ENCODE data around the gene WDR35. TPM values are rescaled to one million over a fixed set of nuclear protein-coding genes. Genes with fewer than 3 reads are reported as not detected.
"Not testable (repeated sequence)": the region's sequence is repeated elsewhere in the genome, so short reads cannot be mapped to it uniquely, and the experiment has no call there.

The WDR35 gene
- total RNA-seq, 1 experiment from 2014 or later, result 16.7 TPM

DNA sequence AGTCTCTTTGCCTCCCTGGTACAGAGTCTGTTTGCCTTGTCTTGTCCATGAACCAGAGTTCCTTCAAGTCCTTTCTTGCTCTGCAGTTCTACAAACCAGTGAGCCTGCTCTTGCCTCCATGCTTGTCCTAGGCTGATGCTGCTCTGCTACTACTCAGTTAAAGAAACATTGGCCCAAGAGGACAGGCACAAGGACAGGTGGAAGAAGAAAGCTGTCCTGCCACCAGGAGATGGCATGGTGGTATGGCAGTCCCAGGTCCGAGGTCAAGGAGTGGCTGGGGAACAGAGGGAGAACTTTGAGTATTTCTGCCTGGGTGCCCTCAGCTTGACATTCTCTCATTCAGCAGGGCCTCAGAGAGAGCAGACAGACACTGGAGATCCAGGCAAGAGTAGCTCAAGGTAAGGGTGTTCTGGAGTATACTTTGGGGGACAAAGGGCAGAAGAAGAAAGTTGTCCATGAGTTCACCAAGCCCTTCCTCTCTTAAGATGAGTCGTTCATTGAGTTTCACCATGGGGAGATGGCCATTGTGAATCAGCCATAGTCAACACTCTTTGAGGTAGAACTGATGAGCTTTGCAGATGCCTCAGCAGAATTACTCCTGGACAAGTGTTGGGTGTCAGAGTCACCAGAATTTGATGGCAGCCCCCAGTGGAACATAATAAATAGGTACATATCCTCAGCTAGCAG is 108.5 kb downstream of the WDR35 start:
- Histone ChIP-seq H3K9ac (ENCODE audit: extremely low read depth, insufficient read length, low read length) (no peak overlapping the region), H3K79me1 (ENCODE audit: insufficient read depth, low read depth, low read length, poor library complexity, severe bottlenecking) (no peaks in the 10 kb centered on the region), H2BK20ac (ENCODE audit: low read depth, low read length, poor library complexity, severe bottlenecking) (no peak overlapping the region), H2BK15ac (ENCODE audit: low read depth, low read length) (no peak overlapping the region), H3K79me2 (ENCODE audit: insufficient read depth, low read length) (no peaks in the 10 kb centered on the region), H3K4ac (ENCODE audit: low read depth, low read length) (no peak overlapping the region), H3K4me1 (ENCODE audit: insufficient read depth, low read length) (no peaks in the 10 kb centered on the region), H3K4me2 (ENCODE audit: insufficient read depth, insufficient read length, low read length) (no peak overlapping the region), H2AK5ac (ENCODE audit: insufficient read length, low read length) (no peak overlapping the region), H3K18ac (ENCODE audit: insufficient read length, low read depth, low read length) (no peak overlapping the region), H4K8ac (replicated peaks; ENCODE audit: insufficient read length, low read depth, low read length) (no peak overlapping the region), H2AFZ (ENCODE audit: low read length) (no peak overlapping the region), H4K20me1 (ENCODE audit: control insufficient read depth, insufficient read depth, insufficient read length) (peaks cover 2% of the 10 kb centered on the region), H2BK120ac (ENCODE audit: low read depth, low read length, poor library complexity, severe bottlenecking) (no peak overlapping the region), H4K5ac (ENCODE audit: insufficient read length, low read depth, low read length) (no peak overlapping the region), H3K9me3 (ENCODE audit: control insufficient read depth, low read depth, low read length) (no peaks in the 10 kb centered on the region), H3K23me2 (ENCODE audit: insufficient read length, low read depth, low read length, poor library complexity, severe bottlenecking) (no peaks in the 10 kb centered on the region), H4K91ac (ENCODE audit: insufficient read length, low read depth, low read length) (no peak overlapping the region), H3K27me3 (ENCODE audit: insufficient read depth, low read length) (no peaks in the 10 kb centered on the region), H3K14ac (ENCODE audit: insufficient read depth, low read length) (no peak overlapping the region), H3K27ac (ENCODE audit: insufficient read length, low read depth, low read length) (no peak overlapping the region), H2BK5ac (ENCODE audit: insufficient read length, low read length) (no peak overlapping the region), H3K23ac (ENCODE audit: insufficient read length, low read depth, low read length) (no peak overlapping the region), H2BK12ac (ENCODE audit: insufficient read length, low read depth, low read length) (no peak overlapping the region), H3K56ac (ENCODE audit: insufficient read length, low read depth, low read length) (no peak overlapping the region), H3T11ph (ENCODE audit: low read length) (no peak overlapping the region)
- H3K27me3 Mint-ChIP-seq (ENCODE audit: low read depth), result peaks cover 14% of the 10 kb centered on the region
- H3K9me3 Mint-ChIP-seq, result no peaks in the 10 kb centered on the region
- no CpG with 5 or more reads among the region's 2 CpGs for WGBS (ENCODE audit: extremely low coverage, insufficient read length, low lambda C conversion rate)
- H3K4me1 Mint-ChIP-seq, result peaks cover 0 to 5% of the 10 kb centered on the region in 2 experiments; a peak in 2 of 4 replicates
- H3K4me3 Mint-ChIP-seq, result no peak overlapping the region
- H3K27ac Mint-ChIP-seq, result no peak overlapping the region
- no peak for TF ChIP-seq CTCF (conservative IDR thresholded peaks at IDR 0.05)
- no peak for DNase-seq
- H3K36me3 Mint-ChIP-seq (ENCODE audit: insufficient read depth in 1 of 3, low read depth in 3 of 3), result no peaks in the 10 kb centered on the region

GRCh38 chr2:19880191-19880590 is 109.7 kb downstream of the WDR35 start:
- not testable (repeated sequence) for H3K27ac ChIP-seq (ENCODE audit: insufficient read length, low read depth, low read length); H2BK5ac ChIP-seq (ENCODE audit: insufficient read length, low read length); H3K9me3 Mint-ChIP-seq; H3K79me1 ChIP-seq (ENCODE audit: insufficient read depth, low read depth, low read length, poor library complexity, severe bottlenecking); H3K4me1 Mint-ChIP-seq; H3K36me3 Mint-ChIP-seq (ENCODE audit: insufficient read depth in 1 of 3, low read depth in 3 of 3); H2BK120ac ChIP-seq (ENCODE audit: low read depth, low read length, poor library complexity, severe bottlenecking); H3K18ac ChIP-seq (ENCODE audit: insufficient read length, low read depth, low read length); H4K91ac ChIP-seq (ENCODE audit: insufficient read length, low read depth, low read length); H4K20me1 ChIP-seq (ENCODE audit: control insufficient read depth, insufficient read depth, insufficient read length); H3K23ac ChIP-seq (ENCODE audit: insufficient read length, low read depth, low read length); H3T11ph ChIP-seq (ENCODE audit: low read length); DNase-seq; H3K4me1 ChIP-seq (ENCODE audit: insufficient read depth, low read length); H3K4ac ChIP-seq (ENCODE audit: low read depth, low read length); H3K23me2 ChIP-seq (ENCODE audit: insufficient read length, low read depth, low read length, poor library complexity, severe bottlenecking); H3K27ac Mint-ChIP-seq; H3K9me3 ChIP-seq (ENCODE audit: control insufficient read depth, low read depth, low read length); H3K4me2 ChIP-seq (ENCODE audit: insufficient read depth, insufficient read length, low read length); H4K8ac ChIP-seq (replicated peaks; ENCODE audit: insufficient read length, low read depth, low read length); H2BK12ac ChIP-seq (ENCODE audit: insufficient read length, low read depth, low read length); H3K9ac ChIP-seq (ENCODE audit: extremely low read depth, insufficient read length, low read length); H2BK20ac ChIP-seq (ENCODE audit: low read depth, low read length, poor library complexity, severe bottlenecking); H3K56ac ChIP-seq (ENCODE audit: insufficient read length, low read depth, low read length); H3K27me3 ChIP-seq (ENCODE audit: insufficient read depth, low read length); H2BK15ac ChIP-seq (ENCODE audit: low read depth, low read length); H3K79me2 ChIP-seq (ENCODE audit: insufficient read depth, low read length); H2AK5ac ChIP-seq (ENCODE audit: insufficient read length, low read length); H4K5ac ChIP-seq (ENCODE audit: insufficient read length, low read depth, low read length); H2AFZ ChIP-seq (ENCODE audit: low read length); H3K14ac ChIP-seq (ENCODE audit: insufficient read depth, low read length)
- Mint-ChIP-seq H3K4me3 (peak overlapping the region in 1 of 2 experiments; percentile 21; a peak in 1 of 5 replicates), H3K27me3 (ENCODE audit: low read depth) (peaks cover 14% of the 10 kb centered on the region)

Data from H9 (cell line).